B cell (primary cell): ENCODE measurements around the gene ZPLD1. TPM values are rescaled to one million over a fixed set of nuclear protein-coding genes. Genes with fewer than 3 reads are reported as not detected.

Experiments used
- ATAC-seq: fragments of 200-7000 bp; cut with Tn5 transposase; one replicate; pipeline ENCODE4 v1.10.0; 2021; ENCODE audit warnings: low read depth, mild to moderate bottlenecking, moderate number of reproducible peaks, moderate library complexity
- CTCF ChIA-PET: fragments of 350-600 bp; sonication (Branson Sonifier 250); formaldehyde crosslinking; loops from one replicate; lab custom pipeline; 2021; ENCODE audit warnings: antibody characterized with exemption, inconsistent platforms; lab: Charles Lee
- POLR2A ChIA-PET: fragments of 350-600 bp; sonication (Branson Sonifier 250); formaldehyde crosslinking; loops from one replicate; lab custom pipeline; 2021; ENCODE audit warnings: antibody characterized with exemption; lab: Charles Lee
- DNase-seq: peaks from one replicate; pipeline ENCODE4 v3.0.0; 2013
- H2AFZ ChIP-seq: 2 replicates; pipeline ENCODE4 v1.6.1; 2012; ENCODE audit warnings: mild to moderate bottlenecking, low read depth, low read length; ENCODE audit not compliant: insufficient read depth, poor library complexity, severe bottlenecking
- H3K27ac ChIP-seq, 2 donors: 1 replicate in 1 of 2; 2 replicates in 1 of 2; pipeline ENCODE4 v1.5.1; 2012 to 2013; ENCODE audit warnings: low read length in 2 of 2, mild to moderate bottlenecking in 2 of 2, moderate library complexity in 1 of 2
- H3K27me3 ChIP-seq, 4 experiments: fragments of 200-600 bp in 1 of 4; sonication (generic) in 1 of 4; replicated peaks in 1 of 4; 1 replicate in 2 of 4; 2 replicates in 2 of 4; pipeline versions ENCODE4 v1.6.1 to v1.7.0; 2013 to 2016; ENCODE audit warnings: low read length in 3 of 4, mild to moderate bottlenecking in 2 of 4, mixed read lengths in 1 of 4, moderate library complexity in 1 of 4; ENCODE audit not compliant: insufficient read depth in 4 of 4, control insufficient read depth in 3 of 4; ENCODE audit errors: control extremely low read depth in 1 of 4
- H3K36me3 ChIP-seq, 2 experiments: replicated peaks in 1 of 2; 1 replicate in 1 of 2; 2 replicates in 1 of 2; pipeline versions ENCODE4 v1.6.1 to v1.7.1; 2013; ENCODE audit warnings: low read length in 1 of 2; ENCODE audit not compliant: insufficient read depth in 2 of 2, control insufficient read depth in 1 of 2; ENCODE audit errors: control extremely low read depth in 1 of 2, extremely low read depth in 1 of 2
- H3K4me1 ChIP-seq, 2 donors: fragments of 200-600 bp in 1 of 2; sonication (generic) in 1 of 2; 1 replicate in 1 of 2; 2 replicates in 1 of 2; pipeline versions ENCODE4 v1.5.1 to v1.6.1; 2013 to 2017; ENCODE audit warnings: low read length in 2 of 2; ENCODE audit not compliant: control insufficient read depth in 2 of 2, insufficient read depth in 2 of 2
- H3K4me2 ChIP-seq: replicated peaks from 2 replicates; pipeline ENCODE3; 2012; ENCODE audit warnings: mild to moderate bottlenecking, low read depth, low read length; ENCODE audit not compliant: poor library complexity, severe bottlenecking
- H3K4me3 ChIP-seq, 5 experiments: fragments of 200-600 bp in 1 of 5; sonication (generic) in 1 of 5; 1 replicate in 3 of 5; 2 replicates in 2 of 5; pipeline versions ENCODE4 v1.5.1 to v1.7.0; 2011 to 2016; ENCODE audit warnings: low read length in 4 of 5, mild to moderate bottlenecking in 4 of 5, low read depth in 2 of 5, control low read depth in 1 of 5, moderate library complexity in 1 of 5; ENCODE audit not compliant: insufficient read depth in 1 of 5; ENCODE audit errors: control extremely low read depth in 1 of 5, extremely low read depth in 1 of 5
- H3K79me2 ChIP-seq: fragments of 200-600 bp; sonication (generic); one replicate; pipeline ENCODE4 v1.6.0; 2016; ENCODE audit warnings: low read length; ENCODE audit not compliant: control insufficient read depth, insufficient read depth
- H3K9ac ChIP-seq: fragments of 200-600 bp; sonication (generic); 2 replicates; pipeline ENCODE4 v1.6.1; 2017; ENCODE audit warnings: mild to moderate bottlenecking, low read length, moderate library complexity
- H3K9me3 ChIP-seq, 3 donors: one replicate each; pipeline versions ENCODE4 v1.6.1 to v1.7.1; 2013; ENCODE audit warnings: low read length in 2 of 3; ENCODE audit not compliant: control insufficient read depth in 2 of 3, insufficient read depth in 1 of 3; ENCODE audit errors: control extremely low read depth in 1 of 3
- H4K20me1 ChIP-seq: 2 replicates; pipeline ENCODE4 v1.6.0; 2012; ENCODE audit warnings: mild to moderate bottlenecking, low read length; ENCODE audit not compliant: insufficient read depth, control insufficient read depth, poor library complexity, severe bottlenecking
- H3K27ac Mint-ChIP-seq: one replicate; pipeline ENCODE4 v1.8.0; 2021; ENCODE audit warnings: mixed read lengths
- H3K27me3 Mint-ChIP-seq: one replicate; pipeline ENCODE4 v1.8.0; 2021; ENCODE audit warnings: mixed read lengths
- H3K4me1 Mint-ChIP-seq: one replicate; pipeline ENCODE4 v1.8.0; 2021; ENCODE audit warnings: mixed read lengths
- H3K4me3 Mint-ChIP-seq: one replicate; pipeline ENCODE4 v1.8.0; 2021; ENCODE audit warnings: mixed read lengths
- H3K9me3 Mint-ChIP-seq: one replicate; pipeline ENCODE4 v1.8.0; 2022; ENCODE audit warnings: mixed read lengths; ENCODE audit not compliant: insufficient read depth
- CTCF ChIP-seq: fragments of 200-600 bp; IDR thresholded peaks from one replicate; pipeline ENCODE4 v1.8.0; 2022; ENCODE audit warnings: antibody characterized with exemption, mild to moderate bottlenecking
- EZH2 ChIP-seq: IDR thresholded peaks from 2 replicates; pipeline ENCODE4 v1.6.1; 2012; ENCODE audit warnings: borderline replicate concordance, low read depth, mild to moderate bottlenecking, moderate library complexity, low read length; ENCODE audit not compliant: insufficient read depth, poor library complexity, severe bottlenecking
- WGBS: methylation state at CpG from one replicate; pipeline ENCODE4 v1.1.5; 2013; ENCODE audit warnings: missing lambda C conversion rate; ENCODE audit not compliant: insufficient coverage; 5-methylcytosine and 5-hydroxymethylcytosine counted together
- intact Hi-C: fragments of 100-400 bp; cut with micrococcal nuclease; formaldehyde crosslinking; loops from one replicate; pipeline ENCODE4 v1.10.0; 2022
- polyA plus RNA-seq: library from polyadenylated mRNA; depleted of rRNA; stranded (reverse); fragments of >200 nt; gene quantifications from 2 replicates; pipeline ENCODE4 v1.2.3, GENCODE V29; 2012
- total RNA-seq, 2 donors: library from RNA; stranded (reverse); fragments of 120-200 nt in 1 of 2; gene quantifications; 1 replicate in 1 of 2; 2 replicates in 1 of 2; pipeline versions ENCODE4 v1.2.3 to v1.2.4, GENCODE V29; 2013 to 2022

ZPLD1 gene
- total and polyA plus RNA-seq, 2 donors (not counting 1 experiment from before 2014, with no cell fraction given): not detected

GRCh38 chr3:102473648-102474047 lies 38.8 kb downstream of the ZPLD1 start:
- no peaks in the 10 kb centered on the region for H3K4me1 Mint-ChIP-seq
- no peaks in the 10 kb centered on the region for H3K9me3 Mint-ChIP-seq
- H3K27ac Mint-ChIP-seq: no peak overlapping the region
- ATAC-seq (no peak), DNase-seq (no peak)
- Histone ChIP-seq H3K27ac (no peak overlapping the region), H2AFZ (no peak overlapping the region), H3K36me3 (no peaks in the 10 kb centered on the region), H3K79me2 (no peaks in the 10 kb centered on the region), H3K27me3 (no peaks in the 10 kb centered on the region), H3K4me2 (no peak overlapping the region), H3K9ac (no peak overlapping the region), H4K20me1 (no peaks in the 10 kb centered on the region), H3K4me3 (no peak overlapping the region), H3K9me3 (no peaks in the 10 kb centered on the region), H3K4me1 (no peaks in the 10 kb centered on the region)
- intact Hi-C loops: no loop called here
- ChIA-PET POLR2A (no interaction called here), CTCF (no interaction called here)
- H3K4me3 Mint-ChIP-seq: no peak overlapping the region
- peaks cover 6% of the 10 kb centered on the region for H3K27me3 Mint-ChIP-seq
- no peak for TF ChIP-seq CTCF
- TF ChIP-seq EZH2: no peak

- Histone ChIP-seq H3K27me3 (no peaks in the 10 kb centered on the region), H3K36me3 (no peaks in the 10 kb centered on the region), H3K79me2 (no peaks in the 10 kb centered on the region), H3K4me3 (no peak overlapping the region), H4K20me1 (no peaks in the 10 kb centered on the region), H2AFZ (no peak overlapping the region), H3K27ac (no peak overlapping the region), H3K9ac (no peak overlapping the region), H3K4me1 (no peaks in the 10 kb centered on the region), H3K4me2 (no peak overlapping the region), H3K9me3 (no peaks in the 10 kb centered on the region)
- DNase-seq (no peak), ATAC-seq (no peak)
- intact Hi-C loops: no loop called here
- Mint-ChIP-seq H3K4me1 (no peaks in the 10 kb centered on the region), H3K27me3 (peaks cover 6% of the 10 kb centered on the region), H3K27ac (no peak overlapping the region), H3K4me3 (no peak overlapping the region), H3K9me3 (no peaks in the 10 kb centered on the region)
- POLR2A ChIA-PET: no interaction called here
- CTCF ChIA-PET: no interaction called here
- TF ChIP-seq EZH2 (no peak), CTCF (no peak)
- 87% methylated on average over 3 of the region's 6 CpGs for WGBS
These were observed 39.4 kb downstream of the ZPLD1 start for GRCh38 chr3:102474207-102474606.
